ENCODE measurements around the gene MAEA. TPM values are rescaled to one million over a fixed set of nuclear protein-coding genes. Genes with fewer than 3 reads are reported as not detected.

Gene MAEA
- total RNA-seq, 8 experiments from 2014 or later, result 28.5 to 80.7 (median 56.7) TPM

- in situ Hi-C loops (cut with MboI; ENCODE audit: low pct_unique_long_range_greater_than_20kb in 2 of 9, low sequenced_read_pairs in 9 of 9, unreplicated experiment in 9 of 9), result no loop called here
- H3K4me1 ChIP-seq (replicated peaks in 1 of 2), result peaks cover 17 to 20% of the 10 kb centered on the region in 2 donors
- WGBS, 10 experiments, result 0 to 100% (median 75%) methylated on average over 1 to 6 of the region's 24 CpGs; no CpG with 5 or more reads in 4 of the 10 experiments
- ATAC-seq (replicated peaks in 6 of 8), result no peak
- H3K27ac ChIP-seq, result no peak overlapping the region
- H3K4me3 ChIP-seq, result peak overlapping the region in 3 of 5 donors; percentile 93 to 100 (median 95)
Observed at GRCh38 chr4:1246111-1246881, 43.4 kb upstream of the MAEA start.

GRCh38 chr4:1246901-1247863 is 42.5 kb upstream of the MAEA start:
- peaks cover 17 to 20% of the 10 kb centered on the region in 2 donors for H3K4me1 ChIP-seq (replicated peaks in 1 of 2)
- in situ Hi-C loops (cut with MboI; ENCODE audit: low pct_unique_long_range_greater_than_20kb in 2 of 9, low sequenced_read_pairs in 9 of 9, unreplicated experiment in 9 of 9), result no loop called here
- peak overlapping the region; percentile 75 to 100 (median 93) for H3K4me3 ChIP-seq
- peak overlapping the region; percentile 98 to 99 for H3K27ac ChIP-seq
- WGBS, 10 experiments, result 0 to 80% (median 25%) methylated on average over 1 to 20 of the region's 48 CpGs; no CpG with 5 or more reads in 3 of the 10 experiments
- ATAC-seq (replicated peaks in 6 of 8), result peak in 1 of 8 experiments; percentile 0

GRCh38 chr4:1247864-1248244 is 41.8 kb upstream of the MAEA start:
- in situ Hi-C loops (cut with MboI; ENCODE audit: low pct_unique_long_range_greater_than_20kb in 2 of 9, low sequenced_read_pairs in 9 of 9, unreplicated experiment in 9 of 9), result no loop called here
- Histone ChIP-seq H3K4me1 (replicated peaks in 1 of 2) (peaks cover 17 to 20% of the 10 kb centered on the region in 2 donors), H3K4me3 (peak overlapping the region; percentile 75 to 100 (median 93)), H3K27ac (peak overlapping the region; percentile 98 to 99)
- WGBS, 10 experiments, result 0 to 2% (median 0%) methylated on average over 1 to 7 of the region's 40 CpGs; no CpG with 5 or more reads in 7 of the 10 experiments
- peak in 3 of 8 experiments; percentile 8 to 39 (median 19) for ATAC-seq (replicated peaks in 6 of 8)

GRCh38 chr4:1248245-1249147 is 41.2 kb upstream of the MAEA start, which contains the start of gene CTBP1:
TSS of gene CTBP1 (minus strand) at chr4:1249130. CDS start at chr4:1241331, 7,799 bp downstream.
- WGBS, 10 experiments, result 0% methylated on average over 2 of the region's 163 CpGs; no CpG with 5 or more reads in 9 of the 10 experiments
- Histone ChIP-seq H3K4me3 (peak within 1 kb of the TSS; percentile 75 to 100 (median 93)), H3K27ac (peak within 1 kb of the TSS; percentile 98 to 99), H3K4me1 (replicated peaks in 1 of 2) (peaks cover 17 to 20% of the 10 kb centered on the region in 2 donors)
- in situ Hi-C loops (cut with MboI; ENCODE audit: low pct_unique_long_range_greater_than_20kb in 2 of 9, low sequenced_read_pairs in 9 of 9, unreplicated experiment in 9 of 9), result no loop called here
- peak; percentile 28 to 63 (median 52) for ATAC-seq (replicated peaks in 6 of 8)

- peak overlapping the region; percentile 98 to 99 for H3K27ac ChIP-seq
- H3K4me1 ChIP-seq (replicated peaks in 1 of 2), result peaks cover 17 to 20% of the 10 kb centered on the region in 2 donors
- H3K4me3 ChIP-seq, result peak overlapping the region; percentile 75 to 100 (median 93)
- peak; percentile 55 to 80 (median 73) for ATAC-seq (replicated peaks in 6 of 8)
- WGBS, 10 experiments, result 0% methylated on average over 4 of the region's 86 CpGs; no CpG with 5 or more reads in 9 of the 10 experiments
- in situ Hi-C loops (cut with MboI; ENCODE audit: low pct_unique_long_range_greater_than_20kb in 2 of 9, low sequenced_read_pairs in 9 of 9, unreplicated experiment in 9 of 9), result no loop called here
Observed at GRCh38 chr4:1249148-1249730, 40.5 kb upstream of the MAEA start.

GRCh38 chr4:1249731-1250526 is 39.8 kb upstream of the MAEA start:
- 0 to 100% (median 13%) methylated on average over 1 to 4 of the region's 39 CpGs; no CpG with 5 or more reads in 6 of the 10 experiments for WGBS, 10 experiments

GRCh38 chr4:1250527-1250812 is 39.2 kb upstream of the MAEA start:
- 81 to 100% (median 92%) methylated on average over 1 to 6 of the region's 7 CpGs; no CpG with 5 or more reads in 6 of the 10 experiments for WGBS, 10 experiments
- H3K4me3 ChIP-seq, result peak overlapping the region in 4 of 5 donors; percentile 75 to 100 (median 94)
- no peak for ATAC-seq (replicated peaks in 6 of 8)
- peak overlapping the region; percentile 98 to 99 for H3K27ac ChIP-seq
- in situ Hi-C loops (cut with MboI; ENCODE audit: low pct_unique_long_range_greater_than_20kb in 2 of 9, low sequenced_read_pairs in 9 of 9, unreplicated experiment in 9 of 9), result no loop called here
- H3K4me1 ChIP-seq (replicated peaks in 1 of 2), result peaks cover 17 to 20% of the 10 kb centered on the region in 2 donors

More at GRCh38 chr4:1249731-1250526, 39.8 kb upstream of the MAEA start:
- H3K27ac ChIP-seq, result peak overlapping the region; percentile 98 to 99
- peak in 6 of 8 experiments; percentile 0 to 31 (median 14) for ATAC-seq (replicated peaks in 6 of 8)
- H3K4me1 ChIP-seq (replicated peaks in 1 of 2), result peaks cover 17 to 20% of the 10 kb centered on the region in 2 donors
- H3K4me3 ChIP-seq, result peak overlapping the region; percentile 75 to 100 (median 93)
- in situ Hi-C loops (cut with MboI; ENCODE audit: low pct_unique_long_range_greater_than_20kb in 2 of 9, low sequenced_read_pairs in 9 of 9, unreplicated experiment in 9 of 9), result no loop called here

- Histone ChIP-seq H3K4me1 (replicated peaks in 1 of 2) (peaks cover 16 to 20% of the 10 kb centered on the region in 2 donors), H3K27ac (no peak overlapping the region), H3K4me3 (no peak overlapping the region)
- WGBS, 10 experiments, result 87 to 100% (median 100%) methylated on average over 1 to 11 of the region's 33 CpGs; no CpG with 5 or more reads in 1 of the 10 experiments
- in situ Hi-C loops (cut with MboI; ENCODE audit: low pct_unique_long_range_greater_than_20kb in 2 of 9, low sequenced_read_pairs in 9 of 9, unreplicated experiment in 9 of 9), result no loop called here
- no peak for ATAC-seq (replicated peaks in 6 of 8)
Observed at GRCh38 chr4:1250921-1251772, 38.5 kb upstream of the MAEA start.

- Histone ChIP-seq H3K27ac (no peak overlapping the region), H3K4me3 (no peak overlapping the region), H3K4me1 (replicated peaks in 1 of 2) (peaks cover 11 to 14% of the 10 kb centered on the region in 2 donors)
- WGBS, 10 experiments, result 94 to 100% (median 100%) methylated on average over 2 to 7 of the region's 11 CpGs; no CpG with 5 or more reads in 3 of the 10 experiments
- no peak for ATAC-seq (replicated peaks in 6 of 8)
- in situ Hi-C loops (cut with MboI; ENCODE audit: low pct_unique_long_range_greater_than_20kb in 2 of 9, low sequenced_read_pairs in 9 of 9, unreplicated experiment in 9 of 9), result no loop called here
Observed at GRCh38 chr4:1251773-1252066, 38.0 kb upstream of the MAEA start.

GRCh38 chr4:1252928-1253492 is 36.7 kb upstream of the MAEA start:
- WGBS, 10 experiments, result 90 to 100% (median 96%) methylated on average over 1 to 6 of the region's 6 CpGs; no CpG with 5 or more reads in 3 of the 10 experiments
- no peak for ATAC-seq (replicated peaks in 6 of 8)
- H3K4me3 ChIP-seq, result no peak overlapping the region
- H3K27ac ChIP-seq, result no peak overlapping the region
- peaks cover 6 to 9% of the 10 kb centered on the region in 2 donors for H3K4me1 ChIP-seq (replicated peaks in 1 of 2)
- in situ Hi-C loops (cut with MboI; ENCODE audit: low pct_unique_long_range_greater_than_20kb in 2 of 9, low sequenced_read_pairs in 9 of 9, unreplicated experiment in 9 of 9), result no loop called here

Measured in motor neuron (in vitro differentiated cells).